Activated CD4-positive, alpha-beta T cell treated with anti-CD3 and anti-CD28 coated beads, Interleukin-2, amount 10 ng/mL, durations not matched to agents 24 days and 14 days (primary cell): Measurements from ENCODE around the gene PIGU. TPM values are rescaled to one million over a fixed set of nuclear protein-coding genes. Genes with fewer than 3 reads are reported as not detected.

ENCODE experiments used
- DNase-seq: peaks from one replicate; pipeline ENCODE4 v3.0.0; 2022
- H3K27ac Mint-ChIP-seq: one replicate; pipeline ENCODE4 v1.8.0; 2022; ENCODE audit warnings: mild to moderate bottlenecking, mixed read lengths
- H3K27me3 Mint-ChIP-seq: one replicate; pipeline ENCODE4 v1.8.0; 2022; ENCODE audit warnings: mixed read lengths
- H3K36me3 Mint-ChIP-seq: one replicate; pipeline ENCODE4 v1.8.0; 2022; ENCODE audit warnings: low read depth, mild to moderate bottlenecking, mixed read lengths
- H3K4me1 Mint-ChIP-seq: one replicate; pipeline ENCODE4 v1.8.0; 2021; ENCODE audit warnings: mixed read lengths
- H3K4me3 Mint-ChIP-seq: one replicate; pipeline ENCODE4 v1.8.0; 2022; ENCODE audit warnings: mild to moderate bottlenecking, moderate library complexity, mixed read lengths
- H3K9me3 Mint-ChIP-seq: one replicate; pipeline ENCODE4 v1.8.0; 2021; ENCODE audit warnings: mixed read lengths
- intact Hi-C: fragments of 100-400 bp; cut with micrococcal nuclease; formaldehyde crosslinking; loops from one replicate; pipeline ENCODE4 v1.15.1; 2023
- total RNA-seq: library from RNA; stranded (reverse); gene quantifications from 2 replicates; pipeline ENCODE4 v1.2.3, GENCODE V29; 2022

The PIGU gene
- total RNA-seq, 1 donor from 2014 or later, result 27.1 TPM

GRCh38 chr20:34549929-34550305, 127.0 kb downstream of the PIGU start:
- no peak overlapping the region for H3K27ac Mint-ChIP-seq
- no peak overlapping the region for H3K4me3 Mint-ChIP-seq
- no peaks in the 10 kb centered on the region for H3K9me3 Mint-ChIP-seq
- intact Hi-C loops, result no loop called here
- H3K4me1 Mint-ChIP-seq, result no peaks in the 10 kb centered on the region
- H3K36me3 Mint-ChIP-seq, result no peaks in the 10 kb centered on the region
- no peaks in the 10 kb centered on the region for H3K27me3 Mint-ChIP-seq
- no peak for DNase-seq

DNA sequence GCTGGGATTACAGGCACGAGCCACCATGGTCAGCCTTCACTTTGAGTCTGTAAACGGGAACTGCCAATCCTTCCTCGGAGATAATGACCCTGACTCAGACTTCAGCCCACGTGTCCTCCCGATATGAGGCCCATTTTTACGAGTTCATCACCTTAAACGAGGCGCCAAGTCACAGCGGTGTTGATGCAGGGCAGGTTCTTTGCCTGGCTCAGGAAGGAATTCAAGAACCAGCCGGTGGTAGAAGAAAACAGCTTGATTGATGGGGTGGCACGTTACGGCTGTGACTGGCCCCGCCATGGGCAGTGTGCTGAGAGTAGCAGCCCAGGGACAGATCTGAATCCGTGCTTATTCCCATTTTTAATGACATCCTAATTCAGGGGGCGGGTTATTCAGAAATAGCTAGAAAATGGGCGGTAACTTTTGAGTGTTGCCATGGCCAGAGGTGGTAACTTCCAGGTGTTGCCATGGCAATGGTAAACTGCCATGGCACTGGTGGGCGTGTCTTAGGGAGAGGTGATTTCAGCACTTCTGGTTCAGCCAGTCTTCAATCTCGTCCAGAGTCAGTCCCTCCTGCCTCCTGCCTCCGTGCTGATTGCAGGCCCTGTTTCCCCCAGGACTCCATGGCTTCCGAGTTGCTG, 127.5 kb downstream of the PIGU start:
- no peaks in the 10 kb centered on the region for H3K9me3 Mint-ChIP-seq
- no peak overlapping the region for H3K27ac Mint-ChIP-seq

GRCh38 chr20:34547844-34548613, 128.9 kb downstream of the PIGU start:
- intact Hi-C loops, result no loop called here
- Mint-ChIP-seq H3K27ac (no peak overlapping the region), H3K9me3 (no peaks in the 10 kb centered on the region)

More for the DNA sequence above, 127.5 kb downstream of the PIGU start:
- Mint-ChIP-seq H3K27me3 (no peaks in the 10 kb centered on the region), H3K4me3 (no peak overlapping the region), H3K36me3 (no peaks in the 10 kb centered on the region), H3K4me1 (peaks cover 3% of the 10 kb centered on the region)
- peak; percentile 65 for DNase-seq
- intact Hi-C loops, result no loop called here

GRCh38 chr20:34546751-34547181, 130.1 kb downstream of the PIGU start:
- Mint-ChIP-seq H3K27ac (no peak overlapping the region), H3K4me3 (no peak overlapping the region), H3K27me3 (no peaks in the 10 kb centered on the region), H3K36me3 (no peaks in the 10 kb centered on the region), H3K9me3 (no peaks in the 10 kb centered on the region), H3K4me1 (peaks cover 7% of the 10 kb centered on the region)
- DNase-seq, result no peak
- intact Hi-C loops, result no loop called here

More at GRCh38 chr20:34547844-34548613, 128.9 kb downstream of the PIGU start:
- no peak for DNase-seq
- H3K4me3 Mint-ChIP-seq, result no peak overlapping the region
- peaks cover 7% of the 10 kb centered on the region for H3K4me1 Mint-ChIP-seq
- H3K27me3 Mint-ChIP-seq, result no peaks in the 10 kb centered on the region
- H3K36me3 Mint-ChIP-seq, result no peaks in the 10 kb centered on the region

DNA sequence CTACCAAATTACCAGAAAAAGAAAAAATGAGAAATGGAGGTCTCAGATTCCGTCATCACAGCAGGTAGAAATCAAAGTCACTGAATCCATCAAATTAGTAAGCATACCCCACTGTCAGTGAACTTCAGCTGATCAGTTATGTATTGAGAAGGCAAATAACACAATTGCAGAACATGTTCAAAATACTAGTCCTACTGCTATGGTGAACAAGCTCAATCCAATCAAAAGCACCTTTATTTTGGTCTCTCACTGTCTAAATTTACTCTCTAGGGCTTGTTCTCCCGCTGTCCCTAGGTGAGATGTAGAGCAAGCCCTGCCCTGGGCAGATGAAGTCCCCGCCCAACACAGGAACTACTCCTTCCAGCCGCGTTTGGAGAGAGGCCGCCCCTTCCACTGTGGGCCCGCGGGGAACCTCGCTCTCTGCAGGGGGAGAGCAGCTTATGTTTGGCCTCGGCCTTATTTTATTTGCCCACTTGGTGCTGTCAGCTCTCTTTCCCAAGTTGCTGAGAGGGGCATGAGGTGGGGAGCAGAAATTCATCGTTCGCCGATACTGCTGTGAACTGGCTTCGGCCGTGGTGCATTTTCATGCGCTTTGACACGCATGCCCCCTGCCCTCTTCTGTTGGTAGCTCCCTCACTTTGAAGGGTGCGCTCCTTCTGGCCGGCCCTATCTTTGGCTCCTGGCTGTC, 132.6 kb downstream of the PIGU start:
- DNase-seq, result peak; percentile 77
- H3K4me1 Mint-ChIP-seq, result peaks cover 18% of the 10 kb centered on the region
- H3K27ac Mint-ChIP-seq, result no peak overlapping the region
- no peaks in the 10 kb centered on the region for H3K27me3 Mint-ChIP-seq
- no peaks in the 10 kb centered on the region for H3K9me3 Mint-ChIP-seq
- H3K36me3 Mint-ChIP-seq, result peaks cover 15% of the 10 kb centered on the region
- peak overlapping the region; percentile 59 for H3K4me3 Mint-ChIP-seq
- intact Hi-C loops, result no loop called here

GRCh38 chr20:34543463-34544056, 133.3 kb downstream of the PIGU start:
- Mint-ChIP-seq H3K9me3 (no peaks in the 10 kb centered on the region), H3K4me3 (no peak overlapping the region), H3K36me3 (peaks cover 17% of the 10 kb centered on the region), H3K27me3 (no peaks in the 10 kb centered on the region), H3K4me1 (peaks cover 21% of the 10 kb centered on the region), H3K27ac (no peak overlapping the region)
- DNase-seq, result no peak
- intact Hi-C loops, result no loop called here

DNA sequence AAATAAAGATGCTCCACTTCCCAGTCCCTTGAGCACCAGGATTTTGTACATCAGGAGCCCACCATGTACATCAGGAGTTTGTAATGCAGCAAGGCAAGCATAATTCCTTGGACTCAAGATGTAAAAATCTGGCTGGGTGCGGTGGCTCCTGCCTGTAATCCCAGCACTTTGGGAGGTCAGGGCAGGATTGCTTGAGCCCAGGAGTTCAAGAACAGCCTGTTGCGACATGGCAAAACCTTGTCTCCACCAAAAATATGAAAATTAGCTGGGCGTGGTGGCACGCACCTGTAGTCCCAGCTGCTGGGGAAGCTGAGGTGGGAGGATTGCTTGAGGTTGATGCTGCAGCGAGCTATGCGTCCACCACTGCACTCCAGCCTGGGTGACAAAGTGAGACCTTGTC, 134.5 kb downstream of the PIGU start:
- no peaks in the 10 kb centered on the region for H3K9me3 Mint-ChIP-seq

DNA sequence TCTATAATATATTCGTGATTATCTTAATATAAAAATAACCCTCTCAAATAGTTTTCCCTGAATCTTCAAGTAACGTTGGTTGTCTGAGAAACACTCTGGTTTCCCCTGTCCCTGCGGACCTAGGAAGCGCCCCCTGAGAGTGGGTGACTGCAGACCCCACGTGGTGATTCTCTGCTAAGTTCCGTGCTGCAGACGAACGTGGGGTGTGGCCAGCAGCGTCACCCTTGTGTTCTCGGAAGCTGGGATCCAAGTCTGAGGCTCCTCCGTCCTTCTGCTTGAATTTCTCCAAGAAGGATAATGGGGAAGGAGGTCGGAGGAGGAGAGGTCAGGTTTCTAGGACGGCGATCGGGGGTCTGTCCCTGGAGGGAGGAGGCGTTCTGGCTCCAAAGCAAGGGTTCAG, 135.0 kb downstream of the PIGU start:
- Mint-ChIP-seq H3K27me3 (no peaks in the 10 kb centered on the region), H3K36me3 (peaks cover 22% of the 10 kb centered on the region), H3K4me1 (peaks cover 22% of the 10 kb centered on the region), H3K4me3 (no peak overlapping the region), H3K9me3 (no peaks in the 10 kb centered on the region), H3K27ac (no peak overlapping the region)
- intact Hi-C loops, result no loop called here
- no peak for DNase-seq

More for the DNA sequence above, 134.5 kb downstream of the PIGU start:
- DNase-seq, result no peak
- intact Hi-C loops, result no loop called here
- Mint-ChIP-seq H3K36me3 (peaks cover 17% of the 10 kb centered on the region), H3K27me3 (no peaks in the 10 kb centered on the region), H3K4me3 (no peak overlapping the region), H3K4me1 (peaks cover 22% of the 10 kb centered on the region), H3K27ac (no peak overlapping the region)

GRCh38 chr20:34541264-34541901, 135.5 kb downstream of the PIGU start:
- peak overlapping the region; percentile 44 for H3K4me3 Mint-ChIP-seq
- no peaks in the 10 kb centered on the region for H3K9me3 Mint-ChIP-seq
- peaks cover 23% of the 10 kb centered on the region for H3K36me3 Mint-ChIP-seq
- H3K27ac Mint-ChIP-seq, result peak overlapping the region; percentile 74
- DNase-seq, result peak; percentile 66
- intact Hi-C loops, result no loop called here
- H3K4me1 Mint-ChIP-seq, result peaks cover 22% of the 10 kb centered on the region
- H3K27me3 Mint-ChIP-seq, result no peaks in the 10 kb centered on the region

DNA sequence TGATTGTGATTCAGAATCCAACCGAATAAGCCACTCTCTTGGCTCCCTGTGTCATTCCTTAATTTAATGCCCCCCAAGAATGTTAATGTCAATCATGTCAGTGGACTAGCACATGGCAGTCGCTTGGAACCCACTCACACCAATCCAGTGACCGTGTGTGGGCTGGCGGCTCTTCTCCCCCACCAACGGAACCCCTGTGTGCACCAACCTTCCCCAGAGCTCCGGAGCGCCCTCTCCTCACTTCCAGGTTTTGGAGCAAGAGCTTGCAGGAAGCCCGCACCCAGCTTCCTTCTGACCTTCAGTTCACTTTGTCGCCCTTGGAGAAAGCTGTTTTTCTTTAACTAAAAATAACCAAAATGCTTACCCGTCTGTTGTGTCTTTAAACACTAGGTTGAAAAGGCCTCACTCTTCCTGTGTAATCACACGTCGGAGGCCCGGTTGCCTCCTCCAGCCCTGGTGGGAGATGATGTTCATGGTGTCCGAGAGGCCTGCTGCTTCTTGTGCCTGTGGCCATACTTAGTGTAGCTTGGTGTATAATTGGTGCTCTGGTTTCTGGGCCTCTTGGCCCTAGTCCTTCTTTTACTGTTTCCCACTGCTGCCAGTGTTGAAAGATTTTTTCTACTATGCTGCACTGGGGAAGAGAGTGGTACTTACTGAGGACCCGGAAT, 136.2 kb downstream of the PIGU start:
- H3K27ac Mint-ChIP-seq, result peak overlapping the region; percentile 74
- no peak overlapping the region for H3K4me3 Mint-ChIP-seq

GRCh38 chr20:34539756-34540155, 137.1 kb downstream of the PIGU start:
- H3K27ac Mint-ChIP-seq, result no peak overlapping the region
- peaks cover 33% of the 10 kb centered on the region for H3K36me3 Mint-ChIP-seq
- H3K4me1 Mint-ChIP-seq, result peaks cover 21% of the 10 kb centered on the region
- no peak overlapping the region for H3K4me3 Mint-ChIP-seq
- no peaks in the 10 kb centered on the region for H3K27me3 Mint-ChIP-seq
- H3K9me3 Mint-ChIP-seq, result no peaks in the 10 kb centered on the region
- no peak for DNase-seq
- intact Hi-C loops, result loop anchor here (2.0 to 5.0 kb wide), 2 partner anchors 227 to 229 kb away; no protein-coding TSS in a partner anchor

More for the DNA sequence above, 136.2 kb downstream of the PIGU start:
- H3K9me3 Mint-ChIP-seq, result no peaks in the 10 kb centered on the region
- DNase-seq, result no peak
- intact Hi-C loops, result no loop called here
- no peaks in the 10 kb centered on the region for H3K27me3 Mint-ChIP-seq
- H3K4me1 Mint-ChIP-seq, result peaks cover 22% of the 10 kb centered on the region
- peaks cover 25% of the 10 kb centered on the region for H3K36me3 Mint-ChIP-seq

- H3K9me3 Mint-ChIP-seq, result no peaks in the 10 kb centered on the region
- peak; percentile 90 for DNase-seq
- H3K36me3 Mint-ChIP-seq, result peaks cover 41% of the 10 kb centered on the region
- H3K27me3 Mint-ChIP-seq, result no peaks in the 10 kb centered on the region
- peaks cover 14% of the 10 kb centered on the region for H3K4me1 Mint-ChIP-seq
- H3K27ac Mint-ChIP-seq, result no peak overlapping the region
- intact Hi-C loops, result loop anchor here (1.0 to 5.0 kb wide), 3 partner anchors 170 to 230 kb away; no protein-coding TSS in a partner anchor
- no peak overlapping the region for H3K4me3 Mint-ChIP-seq
These were observed 138.2 kb downstream of the PIGU start for GRCh38 chr20:34538671-34539123.

DNA sequence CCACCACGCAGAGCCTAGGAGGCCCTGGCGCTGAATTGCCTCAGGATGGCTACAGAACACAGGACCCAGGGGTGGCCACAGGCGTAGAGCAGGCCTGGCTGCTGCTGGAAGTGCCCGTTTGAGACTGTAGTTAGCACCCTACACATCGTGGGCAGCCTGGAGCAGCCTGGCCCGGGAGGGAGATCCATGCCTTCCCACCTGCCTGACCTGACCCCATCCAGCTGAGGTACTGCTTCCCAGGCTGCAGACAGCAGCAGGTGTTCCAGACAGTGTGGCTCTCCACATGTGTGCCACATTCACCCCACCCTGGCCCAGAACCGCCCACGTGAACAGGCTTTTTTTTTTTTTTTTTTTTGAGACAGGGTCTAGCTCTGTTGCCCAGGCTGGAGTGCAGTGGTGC, 139.2 kb downstream of the PIGU start:
- peaks cover 14% of the 10 kb centered on the region for H3K4me1 Mint-ChIP-seq
- H3K27ac Mint-ChIP-seq, result no peak overlapping the region
- no peaks in the 10 kb centered on the region for H3K9me3 Mint-ChIP-seq
- H3K36me3 Mint-ChIP-seq, result peaks cover 41% of the 10 kb centered on the region
- no peak for DNase-seq
- intact Hi-C loops, result loop anchor here (1.0 to 5.0 kb wide), 3 partner anchors 171 to 231 kb away; no protein-coding TSS in a partner anchor
- H3K27me3 Mint-ChIP-seq, result no peaks in the 10 kb centered on the region
- no peak overlapping the region for H3K4me3 Mint-ChIP-seq
